ENCODE data around the gene L1CAM. TPM values are rescaled to one million over a fixed set of nuclear protein-coding genes. Genes with fewer than 3 reads are reported as not detected.

The L1CAM gene
- total and polyA plus RNA-seq, 4 donors, result 0.19 to 0.83 (median 0.47) TPM

- DNase-seq (no peak), ATAC-seq (ENCODE audit: insufficient read depth, low FRiP score) (no peak)
- WGBS, 2 donors, result 87 to 97% methylated on average over 13 to 31 of the region's 31 CpGs
- no peaks in the 10 kb centered on the region for H3K36me3 ChIP-seq (ENCODE audit: control insufficient read depth in 4 of 4, insufficient read depth in 4 of 4, low read length in 4 of 4)
- H3K9me3 ChIP-seq (ENCODE audit: control insufficient read depth in 4 of 4, insufficient read depth in 3 of 4, low read length in 3 of 4), result peaks cover 0 to 3% (median 0%) of the 10 kb centered on the region in 4 donors
- H3K4me3 ChIP-seq, result no peak overlapping the region
- no peak overlapping the region for H3K9ac ChIP-seq (ENCODE audit: insufficient read depth in 1 of 2, low read length in 2 of 2)
- no peak overlapping the region for H3K27ac ChIP-seq (ENCODE audit: low read depth in 1 of 2, low read length in 1 of 2)
- TF ChIP-seq CTCF (IDR thresholded peaks at IDR 0.05; ENCODE audit: control extremely low read depth, extremely low read depth), result no peak
- H3K27me3 ChIP-seq (ENCODE audit: control insufficient read depth in 3 of 3, insufficient read depth in 3 of 3, low read length in 2 of 3), result peaks cover 0 to 1% (median 0%) of the 10 kb centered on the region in 3 donors
- no peaks in the 10 kb centered on the region for H3K4me1 ChIP-seq (ENCODE audit: control insufficient read depth in 5 of 5, insufficient read depth in 5 of 5, low read length in 5 of 5)
Measured at GRCh38 chrX:153869473-153870287, 16.3 kb downstream of the L1CAM start.

- ATAC-seq (ENCODE audit: insufficient read depth, low FRiP score) (no peak), DNase-seq (no peak)
- Histone ChIP-seq H3K27ac (ENCODE audit: low read depth in 1 of 2, low read length in 1 of 2) (no peak overlapping the region), H3K9ac (ENCODE audit: insufficient read depth in 1 of 2, low read length in 2 of 2) (no peak overlapping the region), H3K9me3 (ENCODE audit: control insufficient read depth in 4 of 4, insufficient read depth in 3 of 4, low read length in 3 of 4) (peaks cover 0 to 3% (median 0%) of the 10 kb centered on the region in 4 donors), H3K4me1 (ENCODE audit: control insufficient read depth in 5 of 5, insufficient read depth in 5 of 5, low read length in 5 of 5) (no peaks in the 10 kb centered on the region), H3K27me3 (ENCODE audit: control insufficient read depth in 3 of 3, insufficient read depth in 3 of 3, low read length in 2 of 3) (peaks cover 0 to 4% (median 0%) of the 10 kb centered on the region in 3 donors), H3K36me3 (ENCODE audit: control insufficient read depth in 4 of 4, insufficient read depth in 4 of 4, low read length in 4 of 4) (no peaks in the 10 kb centered on the region), H3K4me3 (no peak overlapping the region)
- WGBS, 2 donors, result 89 to 91% methylated on average over 18 to 26 of the region's 26 CpGs
- no peak for TF ChIP-seq CTCF (IDR thresholded peaks at IDR 0.05; ENCODE audit: control extremely low read depth, extremely low read depth)
Measured at GRCh38 chrX:153868576-153869472, 17.1 kb downstream of the L1CAM start.

- peaks cover 0 to 4% (median 2%) of the 10 kb centered on the region in 3 donors for H3K27me3 ChIP-seq (ENCODE audit: control insufficient read depth in 3 of 3, insufficient read depth in 3 of 3, low read length in 2 of 3)
- H3K4me1 ChIP-seq (ENCODE audit: control insufficient read depth in 5 of 5, insufficient read depth in 5 of 5, low read length in 5 of 5), result no peaks in the 10 kb centered on the region
- no peak for TF ChIP-seq CTCF (IDR thresholded peaks at IDR 0.05; ENCODE audit: control extremely low read depth, extremely low read depth)
- peaks cover 0 to 3% (median 0%) of the 10 kb centered on the region in 4 donors for H3K9me3 ChIP-seq (ENCODE audit: control insufficient read depth in 4 of 4, insufficient read depth in 3 of 4, low read length in 3 of 4)
- no peak overlapping the region for H3K9ac ChIP-seq (ENCODE audit: insufficient read depth in 1 of 2, low read length in 2 of 2)
- no peak for DNase-seq
- 82 to 91% methylated on average over 6 to 13 of the region's 13 CpGs for WGBS, 2 donors
- no peak overlapping the region for H3K4me3 ChIP-seq
- no peak for ATAC-seq (ENCODE audit: insufficient read depth, low FRiP score)
- H3K36me3 ChIP-seq (ENCODE audit: control insufficient read depth in 4 of 4, insufficient read depth in 4 of 4, low read length in 4 of 4), result no peaks in the 10 kb centered on the region
- H3K27ac ChIP-seq (ENCODE audit: low read depth in 1 of 2, low read length in 1 of 2), result no peak overlapping the region
Measured at GRCh38 chrX:153867671-153868070, 18.3 kb downstream of the L1CAM start.
